Keratinocyte (primary cell): Measurements from ENCODE around the gene CMTM7.
"Not testable (repeated sequence)": the region's sequence is repeated elsewhere in the genome, so short reads cannot be mapped to it uniquely, and the experiment has no call there.

Experiments used
- EZH2 ChIP-seq: IDR thresholded peaks from one replicate; pipeline ENCODE4 v1.6.1; 2012; ENCODE audit warnings: inconsistent platforms, mild to moderate bottlenecking, low read length, moderate library complexity
- TF ChIP-seq, protein P1 (sequence below), 3 experiments: IDR thresholded peaks in 1 of 3; conservative IDR thresholded peaks in 1 of 3; optimal IDR thresholded peaks in 1 of 3; 2 replicates in 2 of 3; 3 replicates in 1 of 3; pipeline versions ENCODE3 to v1.5.1; 2011; ENCODE audit warnings: low read length in 3 of 3, mild to moderate bottlenecking in 3 of 3, moderate library complexity in 2 of 3, control low read depth in 1 of 3, inconsistent platforms in 1 of 3; ENCODE audit not compliant: insufficient read depth in 2 of 3; ENCODE audit errors: extremely low read depth in 1 of 3

DNA sequence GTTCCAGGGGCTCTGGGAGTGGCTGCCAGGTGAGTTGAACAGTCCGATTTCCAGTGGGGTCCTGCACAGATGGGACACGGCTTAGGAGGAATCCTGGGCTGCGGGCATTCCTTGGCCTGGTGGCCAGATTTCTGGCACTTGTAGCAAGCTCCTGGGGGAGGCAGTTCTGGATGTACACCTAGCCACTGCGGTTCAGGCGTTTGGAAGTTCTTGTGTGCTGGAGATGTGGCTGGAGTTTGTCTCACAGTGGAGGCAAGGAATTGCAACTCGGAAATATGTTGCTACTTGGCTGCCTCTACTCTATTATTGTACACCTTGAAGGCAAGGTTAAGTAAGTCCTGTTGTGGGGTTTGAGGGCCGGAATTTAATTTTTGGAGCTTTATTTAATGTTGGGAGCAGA, 73.1 kb downstream of the CMTM7 start:
- TF ChIP-seq, protein P1, sequence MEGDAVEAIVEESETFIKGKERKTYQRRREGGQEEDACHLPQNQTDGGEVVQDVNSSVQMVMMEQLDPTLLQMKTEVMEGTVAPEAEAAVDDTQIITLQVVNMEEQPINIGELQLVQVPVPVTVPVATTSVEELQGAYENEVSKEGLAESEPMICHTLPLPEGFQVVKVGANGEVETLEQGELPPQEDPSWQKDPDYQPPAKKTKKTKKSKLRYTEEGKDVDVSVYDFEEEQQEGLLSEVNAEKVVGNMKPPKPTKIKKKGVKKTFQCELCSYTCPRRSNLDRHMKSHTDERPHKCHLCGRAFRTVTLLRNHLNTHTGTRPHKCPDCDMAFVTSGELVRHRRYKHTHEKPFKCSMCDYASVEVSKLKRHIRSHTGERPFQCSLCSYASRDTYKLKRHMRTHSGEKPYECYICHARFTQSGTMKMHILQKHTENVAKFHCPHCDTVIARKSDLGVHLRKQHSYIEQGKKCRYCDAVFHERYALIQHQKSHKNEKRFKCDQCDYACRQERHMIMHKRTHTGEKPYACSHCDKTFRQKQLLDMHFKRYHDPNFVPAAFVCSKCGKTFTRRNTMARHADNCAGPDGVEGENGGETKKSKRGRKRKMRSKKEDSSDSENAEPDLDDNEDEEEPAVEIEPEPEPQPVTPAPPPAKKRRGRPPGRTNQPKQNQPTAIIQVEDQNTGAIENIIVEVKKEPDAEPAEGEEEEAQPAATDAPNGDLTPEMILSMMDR (optimal IDR thresholded peaks at IDR 0.05 in 1 of 3, IDR thresholded peaks at IDR 0.05 in 1 of 3, conservative IDR thresholded peaks at IDR 0.05 in 1 of 3; ENCODE audit: extremely low read depth in 1 of 3, insufficient read depth in 2 of 3, low read length in 3 of 3), result not testable (repeated sequence)
- not testable (repeated sequence) for TF ChIP-seq EZH2
